DND-41 (cell line): ENCODE results near the gene PSAP.

Experiments used
- EZH2 ChIP-seq: IDR thresholded peaks from 3 replicates; pipeline ENCODE4 v1.6.1; 2012; ENCODE audit warnings: borderline replicate concordance, low read depth, mild to moderate bottlenecking, moderate library complexity, low read length, inconsistent platforms; ENCODE audit not compliant: severe bottlenecking
- TF ChIP-seq, protein P1 (sequence below): IDR thresholded peaks from 2 replicates; pipeline ENCODE4 v1.5.1; 2012; ENCODE audit warnings: borderline replicate concordance, low read length, moderate library complexity, mild to moderate bottlenecking; ENCODE audit not compliant: poor library complexity, severe bottlenecking; ENCODE audit errors: extremely low read depth

GRCh38 chr10:71880425-71881306, 29.6 kb upstream of the PSAP start:
- TF ChIP-seq, protein P1, sequence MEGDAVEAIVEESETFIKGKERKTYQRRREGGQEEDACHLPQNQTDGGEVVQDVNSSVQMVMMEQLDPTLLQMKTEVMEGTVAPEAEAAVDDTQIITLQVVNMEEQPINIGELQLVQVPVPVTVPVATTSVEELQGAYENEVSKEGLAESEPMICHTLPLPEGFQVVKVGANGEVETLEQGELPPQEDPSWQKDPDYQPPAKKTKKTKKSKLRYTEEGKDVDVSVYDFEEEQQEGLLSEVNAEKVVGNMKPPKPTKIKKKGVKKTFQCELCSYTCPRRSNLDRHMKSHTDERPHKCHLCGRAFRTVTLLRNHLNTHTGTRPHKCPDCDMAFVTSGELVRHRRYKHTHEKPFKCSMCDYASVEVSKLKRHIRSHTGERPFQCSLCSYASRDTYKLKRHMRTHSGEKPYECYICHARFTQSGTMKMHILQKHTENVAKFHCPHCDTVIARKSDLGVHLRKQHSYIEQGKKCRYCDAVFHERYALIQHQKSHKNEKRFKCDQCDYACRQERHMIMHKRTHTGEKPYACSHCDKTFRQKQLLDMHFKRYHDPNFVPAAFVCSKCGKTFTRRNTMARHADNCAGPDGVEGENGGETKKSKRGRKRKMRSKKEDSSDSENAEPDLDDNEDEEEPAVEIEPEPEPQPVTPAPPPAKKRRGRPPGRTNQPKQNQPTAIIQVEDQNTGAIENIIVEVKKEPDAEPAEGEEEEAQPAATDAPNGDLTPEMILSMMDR, result no peak
- TF ChIP-seq EZH2, result no peak
